HCT116 (cell line): Measurements from ENCODE around the gene LRRC56.

ENCODE experiments used
- ELF1 ChIP-seq: IDR thresholded peaks from 2 replicates; pipeline ENCODE4 v1.6.1; 2012; ENCODE audit warnings: low read depth, borderline replicate concordance
- FOSL1 ChIP-seq: IDR thresholded peaks from 2 replicates; pipeline ENCODE4 v1.6.1; 2012; ENCODE audit warnings: low read depth
- JUND ChIP-seq: IDR thresholded peaks from 2 replicates; pipeline ENCODE4 v1.6.1; 2012
- POLR2A ChIP-seq: IDR thresholded peaks from 2 replicates; pipeline ENCODE4 v1.7.0; 2011; ENCODE audit warnings: borderline replicate concordance; ENCODE audit not compliant: insufficient read depth, insufficient read length; ENCODE audit errors: extremely low read depth
- POLR2AphosphoS5 ChIP-seq: IDR thresholded peaks from 2 replicates; pipeline ENCODE4 v1.6.1; 2011; ENCODE audit warnings: mild to moderate bottlenecking, low read depth, low read length, moderate library complexity
- RAD21 ChIP-seq: IDR thresholded peaks from 2 replicates; pipeline ENCODE4 v1.6.1; 2012; ENCODE audit warnings: low read depth, mild to moderate bottlenecking
- SP1 ChIP-seq: IDR thresholded peaks from 2 replicates; pipeline ENCODE4 v1.6.1; 2012; ENCODE audit warnings: low read depth
- SRF ChIP-seq: IDR thresholded peaks from 2 replicates; pipeline ENCODE4 v1.6.1; 2012; ENCODE audit warnings: low read depth
- YY1 ChIP-seq: IDR thresholded peaks from 2 replicates; pipeline ENCODE4 v1.6.1; 2011; ENCODE audit warnings: low read length, low read depth, moderate library complexity, mild to moderate bottlenecking; ENCODE audit not compliant: insufficient replicate concordance; ENCODE audit errors: extremely low read depth
- ZFX ChIP-seq: fragments of 450-650 bp; IDR thresholded peaks from 2 replicates; pipeline ENCODE4 v1.6.1; 2017
- TF ChIP-seq, protein P1 (sequence below), 3 experiments: fragments of 200-600 bp in 1 of 3; sonication (generic) in 1 of 3; IDR thresholded peaks in 2 of 3; conservative IDR thresholded peaks in 1 of 3; 2 replicates each; pipeline ENCODE4 v1.5.1; 2012 to 2017; ENCODE audit warnings: low read depth in 2 of 3, low read length in 2 of 3, antibody characterized with exemption in 1 of 3, borderline replicate concordance in 1 of 3, control low read depth in 1 of 3, mild to moderate bottlenecking in 1 of 3, mixed read lengths in 1 of 3, mixed run types in 1 of 3, moderate library complexity in 1 of 3; ENCODE audit not compliant: insufficient read depth in 1 of 3
- TF ChIP-seq, protein P2 (sequence below): IDR thresholded peaks from 2 replicates; pipeline ENCODE4 v1.6.1; 2012
- TF ChIP-seq, protein P3 (sequence below): IDR thresholded peaks from 2 replicates; pipeline ENCODE4 v1.6.1; 2012; ENCODE audit warnings: low read depth
- TF ChIP-seq, protein P4 (sequence below): IDR thresholded peaks from 2 replicates; pipeline ENCODE4 v1.6.1; 2012

DNA sequence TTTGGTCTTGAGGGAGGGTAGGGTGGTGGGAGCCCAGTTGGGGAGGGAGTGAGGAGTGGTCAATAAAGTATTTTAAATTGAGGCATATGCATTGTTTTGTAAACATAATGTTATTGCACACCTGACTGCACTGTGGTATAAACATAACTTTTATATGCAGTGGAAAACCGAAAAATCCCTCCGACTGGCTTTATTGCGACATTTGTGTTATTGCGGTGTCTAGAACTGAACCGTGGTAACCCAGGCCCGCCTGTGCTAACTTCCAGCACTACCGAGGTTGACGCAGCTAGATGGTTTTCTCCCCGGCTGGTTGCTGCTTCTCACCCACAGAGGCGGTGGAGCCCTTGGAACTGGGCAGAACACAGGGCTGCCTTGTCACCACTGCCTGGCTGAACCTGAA is 22.7 kb upstream of the LRRC56 start:
- TF ChIP-seq JUND (no peak), YY1 (no peak), SP1 (no peak), FOSL1 (no peak), POLR2AphosphoS5 (no peak), ELF1 (no peak), SRF (no peak), ZFX (no peak), POLR2A (no peak), RAD21 (no peak)
- TF ChIP-seq, protein P1, sequence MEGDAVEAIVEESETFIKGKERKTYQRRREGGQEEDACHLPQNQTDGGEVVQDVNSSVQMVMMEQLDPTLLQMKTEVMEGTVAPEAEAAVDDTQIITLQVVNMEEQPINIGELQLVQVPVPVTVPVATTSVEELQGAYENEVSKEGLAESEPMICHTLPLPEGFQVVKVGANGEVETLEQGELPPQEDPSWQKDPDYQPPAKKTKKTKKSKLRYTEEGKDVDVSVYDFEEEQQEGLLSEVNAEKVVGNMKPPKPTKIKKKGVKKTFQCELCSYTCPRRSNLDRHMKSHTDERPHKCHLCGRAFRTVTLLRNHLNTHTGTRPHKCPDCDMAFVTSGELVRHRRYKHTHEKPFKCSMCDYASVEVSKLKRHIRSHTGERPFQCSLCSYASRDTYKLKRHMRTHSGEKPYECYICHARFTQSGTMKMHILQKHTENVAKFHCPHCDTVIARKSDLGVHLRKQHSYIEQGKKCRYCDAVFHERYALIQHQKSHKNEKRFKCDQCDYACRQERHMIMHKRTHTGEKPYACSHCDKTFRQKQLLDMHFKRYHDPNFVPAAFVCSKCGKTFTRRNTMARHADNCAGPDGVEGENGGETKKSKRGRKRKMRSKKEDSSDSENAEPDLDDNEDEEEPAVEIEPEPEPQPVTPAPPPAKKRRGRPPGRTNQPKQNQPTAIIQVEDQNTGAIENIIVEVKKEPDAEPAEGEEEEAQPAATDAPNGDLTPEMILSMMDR (IDR thresholded peaks at IDR 0.05 in 2 of 3, conservative IDR thresholded peaks at IDR 0.05 in 1 of 3; ENCODE audit: borderline replicate concordance in 1 of 3, insufficient read depth in 1 of 3, low read depth in 2 of 3, low read length in 2 of 3), result no peak
- TF ChIP-seq, protein P2, sequence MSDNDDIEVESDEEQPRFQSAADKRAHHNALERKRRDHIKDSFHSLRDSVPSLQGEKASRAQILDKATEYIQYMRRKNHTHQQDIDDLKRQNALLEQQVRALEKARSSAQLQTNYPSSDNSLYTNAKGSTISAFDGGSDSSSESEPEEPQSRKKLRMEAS, result no peak
- TF ChIP-seq, protein P3, sequence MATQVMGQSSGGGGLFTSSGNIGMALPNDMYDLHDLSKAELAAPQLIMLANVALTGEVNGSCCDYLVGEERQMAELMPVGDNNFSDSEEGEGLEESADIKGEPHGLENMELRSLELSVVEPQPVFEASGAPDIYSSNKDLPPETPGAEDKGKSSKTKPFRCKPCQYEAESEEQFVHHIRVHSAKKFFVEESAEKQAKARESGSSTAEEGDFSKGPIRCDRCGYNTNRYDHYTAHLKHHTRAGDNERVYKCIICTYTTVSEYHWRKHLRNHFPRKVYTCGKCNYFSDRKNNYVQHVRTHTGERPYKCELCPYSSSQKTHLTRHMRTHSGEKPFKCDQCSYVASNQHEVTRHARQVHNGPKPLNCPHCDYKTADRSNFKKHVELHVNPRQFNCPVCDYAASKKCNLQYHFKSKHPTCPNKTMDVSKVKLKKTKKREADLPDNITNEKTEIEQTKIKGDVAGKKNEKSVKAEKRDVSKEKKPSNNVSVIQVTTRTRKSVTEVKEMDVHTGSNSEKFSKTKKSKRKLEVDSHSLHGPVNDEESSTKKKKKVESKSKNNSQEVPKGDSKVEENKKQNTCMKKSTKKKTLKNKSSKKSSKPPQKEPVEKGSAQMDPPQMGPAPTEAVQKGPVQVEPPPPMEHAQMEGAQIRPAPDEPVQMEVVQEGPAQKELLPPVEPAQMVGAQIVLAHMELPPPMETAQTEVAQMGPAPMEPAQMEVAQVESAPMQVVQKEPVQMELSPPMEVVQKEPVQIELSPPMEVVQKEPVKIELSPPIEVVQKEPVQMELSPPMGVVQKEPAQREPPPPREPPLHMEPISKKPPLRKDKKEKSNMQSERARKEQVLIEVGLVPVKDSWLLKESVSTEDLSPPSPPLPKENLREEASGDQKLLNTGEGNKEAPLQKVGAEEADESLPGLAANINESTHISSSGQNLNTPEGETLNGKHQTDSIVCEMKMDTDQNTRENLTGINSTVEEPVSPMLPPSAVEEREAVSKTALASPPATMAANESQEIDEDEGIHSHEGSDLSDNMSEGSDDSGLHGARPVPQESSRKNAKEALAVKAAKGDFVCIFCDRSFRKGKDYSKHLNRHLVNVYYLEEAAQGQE, result no peak
- TF ChIP-seq, protein P4, sequence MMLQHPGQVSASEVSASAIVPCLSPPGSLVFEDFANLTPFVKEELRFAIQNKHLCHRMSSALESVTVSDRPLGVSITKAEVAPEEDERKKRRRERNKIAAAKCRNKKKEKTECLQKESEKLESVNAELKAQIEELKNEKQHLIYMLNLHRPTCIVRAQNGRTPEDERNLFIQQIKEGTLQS, result no peak
